ENCODE measurements around the gene ACOT11. TPM values are rescaled to one million over a fixed set of nuclear protein-coding genes. Genes with fewer than 3 reads are reported as not detected.
A peak's percentile ranks its signal among the peaks of the same experiment; 100 is the strongest.

Gene ACOT11
- total and polyA plus RNA-seq, 4 donors = 6.4 to 20.9 (median 12.4) TPM

DNA sequence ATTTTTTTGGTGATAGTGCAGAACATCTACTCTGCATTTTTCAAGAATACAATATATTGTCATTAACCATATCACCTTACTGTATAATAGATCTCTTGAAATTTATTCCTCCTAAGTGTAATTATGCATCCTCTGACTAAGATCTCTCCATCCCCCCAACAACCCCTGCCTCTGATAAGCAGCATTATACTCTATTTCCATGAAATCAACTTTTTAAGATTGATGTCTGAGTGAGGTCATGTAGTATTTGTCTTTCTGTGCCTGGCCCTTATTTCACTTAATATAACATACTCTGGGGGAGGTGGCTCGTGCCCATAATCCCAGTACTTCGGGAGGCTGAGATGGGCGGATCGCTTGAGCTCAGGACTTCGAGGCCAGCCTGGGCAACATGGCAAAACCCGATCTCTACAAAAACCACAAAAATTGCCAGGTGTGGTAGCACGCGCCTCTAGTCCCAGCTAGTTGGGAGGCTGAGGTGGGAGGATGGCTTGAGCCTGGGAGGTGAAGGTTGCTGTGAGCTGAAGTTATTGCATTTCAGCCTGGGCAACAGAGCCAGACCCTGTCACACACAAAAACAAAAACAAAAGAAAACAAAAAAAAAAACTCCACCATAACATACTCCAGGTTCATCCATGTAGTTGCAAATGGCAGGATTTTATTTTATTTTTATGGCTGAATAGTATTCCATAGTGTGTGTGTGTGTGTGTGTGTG is 5.7 kb downstream of the ACOT11 start:
- WGBS, 2 donors = 74 to 79% methylated on average over 8 of the region's 8 CpGs
- Histone ChIP-seq H3K4me3 (ENCODE audit: low read length in 2 of 2) (no peak overlapping the region), H3K27me3 (ENCODE audit: control insufficient read depth in 1 of 2, insufficient read depth in 2 of 2, low read length in 1 of 2) (no peaks in the 10 kb centered on the region), H3K9me3 (ENCODE audit: control insufficient read depth, low read length) (no peaks in the 10 kb centered on the region), H3K36me3 (ENCODE audit: control insufficient read depth in 1 of 2, insufficient read depth in 2 of 2, low read length in 1 of 2) (no peaks in the 10 kb centered on the region), H3K4me1 (ENCODE audit: control insufficient read depth in 1 of 2, insufficient read depth in 2 of 2, low read length in 2 of 2) (peaks cover 0 to 5% of the 10 kb centered on the region in 2 donors), H3K27ac (ENCODE audit: low read depth in 1 of 2, low read length in 2 of 2) (no peak overlapping the region)
- intact Hi-C loops (cut with DNase I) = no loop called here
- ATAC-seq (ENCODE audit: low FRiP score) = no peak
- DNase-seq = no peak

DNA sequence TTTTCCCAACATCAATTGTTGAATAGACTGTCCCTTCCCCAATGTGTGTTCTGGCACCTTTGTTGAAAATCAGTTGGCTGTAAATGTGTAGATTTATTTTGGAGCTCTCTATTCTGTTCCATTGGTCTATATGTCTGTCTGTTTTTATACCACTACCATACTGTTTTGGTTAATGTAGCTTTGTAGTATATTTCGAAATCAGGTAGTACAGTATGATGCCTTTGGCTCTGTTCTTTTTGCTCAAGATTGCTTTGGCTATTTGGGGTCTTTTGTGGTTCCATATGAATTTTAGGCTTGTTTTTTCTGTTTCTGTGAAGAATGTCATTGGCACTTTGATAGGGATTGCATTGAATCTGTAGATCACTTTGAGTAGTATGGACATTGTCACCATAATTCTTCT is 8.1 kb downstream of the ACOT11 start:
- ATAC-seq (ENCODE audit: low FRiP score) (no peak), DNase-seq (no peak)
- Histone ChIP-seq H3K27me3 (ENCODE audit: control insufficient read depth in 1 of 2, insufficient read depth in 2 of 2, low read length in 1 of 2) (no peaks in the 10 kb centered on the region), H3K36me3 (ENCODE audit: control insufficient read depth in 1 of 2, insufficient read depth in 2 of 2, low read length in 1 of 2) (no peaks in the 10 kb centered on the region), H3K4me3 (ENCODE audit: low read length in 2 of 2) (no peak overlapping the region), H3K27ac (ENCODE audit: low read depth in 1 of 2, low read length in 2 of 2) (no peak overlapping the region), H3K4me1 (ENCODE audit: control insufficient read depth in 1 of 2, insufficient read depth in 2 of 2, low read length in 2 of 2) (peaks cover 0 to 5% of the 10 kb centered on the region in 2 donors), H3K9me3 (ENCODE audit: control insufficient read depth, low read length) (no peaks in the 10 kb centered on the region)
- WGBS, 2 donors = 94 to 96% methylated on average over 1 of the region's 1 CpG
- intact Hi-C loops (cut with DNase I) = no loop called here

DNA sequence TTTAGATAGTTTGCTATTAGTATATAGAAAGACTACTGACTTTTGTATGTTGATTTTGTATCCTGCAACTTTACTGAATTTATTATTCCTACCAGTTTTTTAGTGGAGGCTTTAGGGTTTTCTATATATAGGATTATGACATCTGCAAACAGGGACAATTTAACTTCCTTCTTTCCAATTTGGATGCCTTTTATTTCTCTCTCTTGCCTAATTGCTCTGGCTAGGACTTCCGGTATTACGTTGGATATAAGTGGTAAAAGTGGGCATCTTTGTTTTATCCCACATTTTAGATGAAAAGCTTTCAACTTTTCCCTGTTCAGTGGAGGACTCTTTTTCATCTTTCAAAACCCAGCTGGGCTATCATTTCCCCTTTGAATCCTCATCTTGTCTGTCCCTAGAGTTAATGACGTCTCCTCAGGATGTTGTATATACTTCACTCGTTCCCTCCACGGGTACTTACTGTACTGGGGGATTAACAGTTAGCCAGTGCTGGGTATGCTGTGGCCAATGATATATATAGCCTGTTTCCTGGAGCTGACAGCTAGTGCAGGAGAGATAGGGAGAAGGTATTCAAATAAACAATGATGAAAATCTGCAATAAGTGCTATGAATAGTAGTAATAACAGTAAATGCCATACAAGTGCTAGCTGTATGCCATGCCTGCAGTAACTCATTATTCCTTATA is 9.8 kb downstream of the ACOT11 start:
- H3K4me3 ChIP-seq (ENCODE audit: low read length in 2 of 2) = no peak overlapping the region
- H3K36me3 ChIP-seq (ENCODE audit: control insufficient read depth in 1 of 2, insufficient read depth in 2 of 2, low read length in 1 of 2) = no peaks in the 10 kb centered on the region
- H3K27me3 ChIP-seq (ENCODE audit: control insufficient read depth in 1 of 2, insufficient read depth in 2 of 2, low read length in 1 of 2) = no peaks in the 10 kb centered on the region
- H3K9me3 ChIP-seq (ENCODE audit: control insufficient read depth, low read length) = no peaks in the 10 kb centered on the region
- DNase-seq (no peak), ATAC-seq (ENCODE audit: low FRiP score) (no peak)
- WGBS, 2 donors = 28 to 31% methylated on average over 5 of the region's 5 CpGs
- H3K4me1 ChIP-seq (ENCODE audit: control insufficient read depth in 1 of 2, insufficient read depth in 2 of 2, low read length in 2 of 2) = peaks cover 0 to 5% of the 10 kb centered on the region in 2 donors
- no peak overlapping the region for H3K27ac ChIP-seq (ENCODE audit: low read depth in 1 of 2, low read length in 2 of 2)
- intact Hi-C loops (cut with DNase I) = no loop called here

DNA sequence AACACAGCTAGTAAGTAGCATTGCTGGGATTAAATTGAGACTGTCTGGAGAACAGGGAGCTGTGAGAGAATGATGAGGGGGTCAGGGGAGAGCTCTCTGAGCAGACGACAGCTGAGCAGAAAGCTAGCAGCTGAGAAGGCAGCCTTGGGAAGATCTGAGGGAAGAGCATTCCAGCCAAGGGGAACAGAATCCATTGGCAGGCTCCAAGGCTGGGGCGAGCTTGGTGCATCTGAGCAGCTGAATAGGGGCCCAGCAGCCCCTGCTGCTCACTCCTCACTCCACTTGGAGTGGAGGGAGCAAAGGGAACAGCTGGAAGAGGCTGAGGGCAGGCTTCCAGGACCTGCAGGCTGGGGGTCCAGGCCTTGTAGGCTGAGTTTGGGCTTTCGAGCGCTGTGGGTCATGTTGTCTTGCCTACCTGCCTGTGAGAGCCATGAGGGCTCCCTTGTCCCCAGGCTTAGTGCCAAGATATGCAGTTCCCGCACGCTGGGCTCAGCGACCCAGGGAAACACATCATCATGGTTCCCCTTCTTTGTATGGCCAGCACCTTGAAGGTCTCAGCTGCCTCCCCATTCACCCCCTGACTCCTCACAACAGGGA is 10.5 kb downstream of the ACOT11 start:
- H3K9me3 ChIP-seq (ENCODE audit: control insufficient read depth, low read length) = no peaks in the 10 kb centered on the region
- no peaks in the 10 kb centered on the region for H3K36me3 ChIP-seq (ENCODE audit: control insufficient read depth in 1 of 2, insufficient read depth in 2 of 2, low read length in 1 of 2)
- no peaks in the 10 kb centered on the region for H3K27me3 ChIP-seq (ENCODE audit: control insufficient read depth in 1 of 2, insufficient read depth in 2 of 2, low read length in 1 of 2)
- DNase-seq (no peak), ATAC-seq (ENCODE audit: low FRiP score) (no peak)
- H3K4me3 ChIP-seq (ENCODE audit: low read length in 2 of 2) = no peak overlapping the region
- 46 to 53% methylated on average over 7 of the region's 7 CpGs for WGBS, 2 donors
- H3K4me1 ChIP-seq (ENCODE audit: control insufficient read depth in 1 of 2, insufficient read depth in 2 of 2, low read length in 2 of 2) = peaks cover 0 to 5% of the 10 kb centered on the region in 2 donors
- intact Hi-C loops (cut with DNase I) = no loop called here
- H3K27ac ChIP-seq (ENCODE audit: low read depth in 1 of 2, low read length in 2 of 2) = no peak overlapping the region

DNA sequence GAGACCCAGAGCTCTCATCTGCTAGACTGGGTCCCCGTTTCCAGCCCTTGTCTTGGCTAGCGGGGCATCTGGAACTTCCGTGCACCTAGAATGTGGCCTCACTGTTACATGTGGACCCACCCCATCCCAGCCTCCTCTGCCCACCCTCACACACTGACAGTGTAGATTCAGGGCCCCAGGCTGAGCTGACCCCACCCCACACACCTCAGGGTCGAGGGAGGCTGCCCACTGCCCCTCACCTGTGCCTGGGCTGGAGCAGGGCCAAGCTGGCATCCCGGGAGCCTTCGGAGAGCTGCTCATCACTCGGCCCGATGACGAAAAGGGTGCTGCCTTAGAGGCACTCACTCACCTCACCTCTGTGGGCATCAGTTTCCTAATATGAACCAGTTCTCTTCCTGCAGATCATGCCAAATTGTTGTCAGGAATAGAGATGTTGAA is 11.1 kb downstream of the ACOT11 start:
- no peaks in the 10 kb centered on the region for H3K9me3 ChIP-seq (ENCODE audit: control insufficient read depth, low read length)
- no peaks in the 10 kb centered on the region for H3K36me3 ChIP-seq (ENCODE audit: control insufficient read depth in 1 of 2, insufficient read depth in 2 of 2, low read length in 1 of 2)
- no peak overlapping the region for H3K4me3 ChIP-seq (ENCODE audit: low read length in 2 of 2)
- 70 to 74% methylated on average over 9 of the region's 9 CpGs for WGBS, 2 donors
- H3K27me3 ChIP-seq (ENCODE audit: control insufficient read depth in 1 of 2, insufficient read depth in 2 of 2, low read length in 1 of 2) = no peaks in the 10 kb centered on the region
- no peak for DNase-seq
- intact Hi-C loops (cut with DNase I) = no loop called here
- H3K4me1 ChIP-seq (ENCODE audit: control insufficient read depth in 1 of 2, insufficient read depth in 2 of 2, low read length in 2 of 2) = peaks cover 0 to 5% of the 10 kb centered on the region in 2 donors
- H3K27ac ChIP-seq (ENCODE audit: low read depth in 1 of 2, low read length in 2 of 2) = no peak overlapping the region
- ATAC-seq (ENCODE audit: low FRiP score) = peak; percentile 7

DNA sequence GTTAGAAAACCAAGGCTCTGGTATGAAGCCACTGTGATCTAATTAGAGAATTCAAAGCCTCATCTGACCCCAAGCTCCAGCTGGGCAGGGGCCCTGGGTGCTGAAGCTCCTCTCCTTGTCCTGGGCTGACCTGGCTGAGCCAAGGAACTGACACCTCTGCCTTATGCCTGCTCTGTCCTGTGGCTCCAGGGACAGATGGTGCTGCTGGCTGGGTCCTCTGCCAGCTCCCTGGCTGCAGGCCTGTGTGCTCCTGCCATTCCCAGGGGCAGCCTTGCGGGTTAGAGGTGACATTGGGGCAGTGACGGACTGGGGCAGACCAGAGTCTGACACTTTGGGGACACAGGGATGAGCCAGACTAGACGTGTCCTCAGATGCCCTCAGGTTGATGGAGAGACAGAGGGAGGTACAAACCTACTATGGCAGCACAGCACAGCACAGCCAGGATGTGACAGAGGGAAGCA is 11.8 kb downstream of the ACOT11 start:
- H3K4me1 ChIP-seq (ENCODE audit: control insufficient read depth in 1 of 2, insufficient read depth in 2 of 2, low read length in 2 of 2) = peaks cover 0 to 5% of the 10 kb centered on the region in 2 donors
- WGBS, 2 donors = 43 to 48% methylated on average over 3 of the region's 3 CpGs
- no peak for DNase-seq
- H3K27me3 ChIP-seq (ENCODE audit: control insufficient read depth in 1 of 2, insufficient read depth in 2 of 2, low read length in 1 of 2) = no peaks in the 10 kb centered on the region
- no peaks in the 10 kb centered on the region for H3K36me3 ChIP-seq (ENCODE audit: control insufficient read depth in 1 of 2, insufficient read depth in 2 of 2, low read length in 1 of 2)
- no peaks in the 10 kb centered on the region for H3K9me3 ChIP-seq (ENCODE audit: control insufficient read depth, low read length)
- intact Hi-C loops (cut with DNase I) = no loop called here
- no peak overlapping the region for H3K4me3 ChIP-seq (ENCODE audit: low read length in 2 of 2)
- peak; percentile 44 for ATAC-seq (ENCODE audit: low FRiP score)
- H3K27ac ChIP-seq (ENCODE audit: low read depth in 1 of 2, low read length in 2 of 2) = no peak overlapping the region

DNA sequence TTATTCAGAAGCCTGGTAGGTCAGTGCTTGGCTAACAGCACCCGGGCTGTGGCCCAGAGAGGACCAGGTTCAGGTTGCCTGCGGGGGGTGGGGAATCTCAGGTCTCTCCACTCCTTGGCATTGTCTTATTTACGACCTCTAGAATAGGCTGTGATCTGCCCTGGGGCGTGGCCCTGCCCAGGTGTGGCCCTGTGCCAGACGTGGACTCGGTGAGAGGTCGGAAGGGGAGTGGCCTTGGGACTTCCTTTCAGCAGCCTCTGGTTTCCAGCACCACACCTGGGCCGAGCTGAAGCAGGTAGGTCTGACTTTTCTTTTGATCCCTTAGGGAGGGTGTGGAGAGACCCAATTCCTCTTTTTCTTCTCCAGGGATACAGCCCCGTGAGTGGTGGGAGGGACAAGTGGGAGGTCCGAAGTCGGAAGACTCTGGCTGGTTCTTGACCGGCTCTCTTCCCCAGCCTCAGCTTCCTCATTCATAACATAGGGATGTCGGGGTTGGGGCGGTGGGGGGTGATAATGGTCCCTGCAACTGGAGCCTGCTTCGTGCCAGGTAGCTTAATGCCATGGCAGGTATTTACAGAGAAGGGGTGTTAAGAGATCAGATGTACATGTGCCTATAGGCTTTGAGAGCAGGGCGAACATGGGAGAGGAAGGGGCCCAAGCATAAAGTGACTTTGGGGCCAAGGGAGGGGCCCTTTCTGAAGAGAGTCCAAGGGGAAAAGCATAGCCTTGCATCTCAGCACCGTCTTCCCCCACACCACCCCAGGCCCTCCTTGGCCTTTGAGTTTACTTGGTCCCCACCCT is 16.5 kb downstream of the ACOT11 start:
- 86 to 90% methylated on average over 17 of the region's 17 CpGs for WGBS, 2 donors
- no peak overlapping the region for H3K4me3 ChIP-seq (ENCODE audit: low read length in 2 of 2)
- no peaks in the 10 kb centered on the region for H3K36me3 ChIP-seq (ENCODE audit: control insufficient read depth in 1 of 2, insufficient read depth in 2 of 2, low read length in 1 of 2)
- H3K9me3 ChIP-seq (ENCODE audit: control insufficient read depth, low read length) = no peaks in the 10 kb centered on the region
- H3K27me3 ChIP-seq (ENCODE audit: control insufficient read depth in 1 of 2, insufficient read depth in 2 of 2, low read length in 1 of 2) = no peaks in the 10 kb centered on the region
- ATAC-seq (ENCODE audit: low FRiP score) = no peak
- no peak overlapping the region for H3K27ac ChIP-seq (ENCODE audit: low read depth in 1 of 2, low read length in 2 of 2)
- no peaks in the 10 kb centered on the region for H3K4me1 ChIP-seq (ENCODE audit: control insufficient read depth in 1 of 2, insufficient read depth in 2 of 2, low read length in 2 of 2)
- intact Hi-C loops (cut with DNase I) = no loop called here
- DNase-seq = peak; percentile 9 to 56

DNA sequence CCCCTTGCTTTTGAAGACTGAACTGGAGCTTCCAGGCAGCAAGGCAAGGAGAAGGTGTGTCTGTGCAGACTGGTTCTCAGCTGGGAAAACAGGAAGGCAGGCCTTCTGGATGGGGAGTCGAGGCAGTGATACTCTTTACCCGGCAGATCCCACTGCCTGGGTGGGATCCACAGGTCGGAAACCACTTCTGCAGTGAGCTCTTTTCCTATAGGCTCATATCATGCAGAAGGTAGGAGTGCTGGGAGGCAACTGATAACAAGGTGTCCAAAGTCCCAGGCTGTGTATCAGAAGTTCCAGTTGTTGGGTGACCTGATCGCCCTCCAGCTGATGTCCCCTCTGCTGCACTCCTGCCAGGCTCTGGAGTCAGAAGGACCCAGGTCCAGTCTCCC is 17.1 kb downstream of the ACOT11 start:
- DNase-seq (peak; percentile 9 to 10), ATAC-seq (ENCODE audit: low FRiP score) (no peak)
- Histone ChIP-seq H3K4me1 (ENCODE audit: control insufficient read depth in 1 of 2, insufficient read depth in 2 of 2, low read length in 2 of 2) (no peaks in the 10 kb centered on the region), H3K9me3 (ENCODE audit: control insufficient read depth, low read length) (no peaks in the 10 kb centered on the region), H3K36me3 (ENCODE audit: control insufficient read depth in 1 of 2, insufficient read depth in 2 of 2, low read length in 1 of 2) (no peaks in the 10 kb centered on the region), H3K4me3 (ENCODE audit: low read length in 2 of 2) (no peak overlapping the region), H3K27ac (ENCODE audit: low read depth in 1 of 2, low read length in 2 of 2) (no peak overlapping the region), H3K27me3 (ENCODE audit: control insufficient read depth in 1 of 2, insufficient read depth in 2 of 2, low read length in 1 of 2) (no peaks in the 10 kb centered on the region)
- intact Hi-C loops (cut with DNase I) = no loop called here
- 87 to 89% methylated on average over 4 of the region's 4 CpGs for WGBS, 2 donors

All from aorta (tissue), 5 donors.